ENCODE results near the gene PDCD11.

GRCh38 chr10:103448746-103449145, 52.3 kb downstream of the PDCD11 start:
- no peak for TF ChIP-seq TAF1 (IDR thresholded peaks at IDR 0.05; ENCODE audit: low read depth, low read length)
- TF ChIP-seq POLR2A (IDR thresholded peaks at IDR 0.05; ENCODE audit: low read depth, low read length): no peak

Measured in GM12891 (cell line).